Measurements from ENCODE around the gene SNX9.

- TF ChIP-seq CTCF (IDR thresholded peaks at IDR 0.05 in 4 of 5, conservative IDR thresholded peaks at IDR 0.05 in 1 of 5): no peak
- no peak for TF ChIP-seq POLR2A (IDR thresholded peaks at IDR 0.05)
Observed at GRCh38 chr6:157830354-157831017, 7.4 kb downstream of the SNX9 start.
